HCT116 (cell line): ENCODE data around the gene C4orf54. TPM values are rescaled to one million over a fixed set of nuclear protein-coding genes. Genes with fewer than 3 reads are reported as not detected.

Source experiments
- ATAC-seq: fragments of 200-7000 bp; cut with Tn5 transposase; 2 replicates; pipeline ENCODE4 v1.9.1; 2020; ENCODE audit warnings: mild to moderate bottlenecking, moderate library complexity
- BruUV-seq: library from RNA; stranded (reverse); fragments of 400-500 nt; replicated peaks from 2 replicates; lab custom pipeline; 2021; lab: Mats Ljungman, UMichigan
- CTCF ChIA-PET: fragments of 300-600 bp; sonication (Branson Sonifier 250); formaldehyde crosslinking; loops from one replicate; lab custom pipeline; 2021; ENCODE audit warnings: antibody characterized with exemption; lab: Charles Lee
- POLR2A ChIA-PET: fragments of 300-600, 350-600 bp; sonication (Branson Sonifier 250); formaldehyde crosslinking; loops from one replicate; lab custom pipeline; 2021; ENCODE audit warnings: antibody characterized with exemption; lab: Charles Lee
- RAD21 ChIA-PET, 2 experiments: fragments of 300-600 bp; sonication (Branson Sonifier 250); formaldehyde crosslinking; loops; one replicate each; lab custom pipeline; 2023; ENCODE audit warnings: low total read pairs in 2 of 2; ENCODE audit not compliant: uncharacterized antibody in 2 of 2, unreplicated experiment in 2 of 2, low non-redundant PET in 1 of 2; lab: Charles Lee
- DNase-seq: peaks from one replicate; pipeline ENCODE4 v3.0.0-alpha.2; 2010; ENCODE audit warnings: low read depth, low spot score
- H2AFZ ChIP-seq: fragments of 200-600 bp; shearing (Covaris generic), sonication (generic); 2 replicates; pipeline ENCODE4 v1.6.1; 2017; ENCODE audit warnings: low read depth, mixed run types, mixed read lengths, antibody characterized with exemption, low read length; ENCODE audit not compliant: poor library complexity, severe bottlenecking
- H3K27ac ChIP-seq: 2 replicates; pipeline ENCODE4 v1.5.1; 2012; ENCODE audit warnings: low read depth, low read length
- H3K27me3 ChIP-seq: fragments of 200-600 bp; sonication (generic); 2 replicates; pipeline ENCODE4 v1.6.1; 2016; ENCODE audit warnings: mixed run types, low read length, mixed read lengths; ENCODE audit not compliant: insufficient read depth
- H3K36me3 ChIP-seq, 2 experiments: fragments of 200-500 bp in 1 of 2; fragments of 200-600 bp in 1 of 2; sonication (Bioruptor generic) in 1 of 2; sonication (generic) in 1 of 2; 2 replicates each; pipeline versions ENCODE4 v1.5.1 to v1.6.1; 2014 to 2016; ENCODE audit warnings: low read length in 2 of 2, inconsistent platforms in 1 of 2, mixed read lengths in 1 of 2, mixed run types in 1 of 2; ENCODE audit not compliant: insufficient read depth in 2 of 2, control insufficient read depth in 1 of 2
- H3K4me1 ChIP-seq, 2 experiments: fragments of 200-600 bp in 1 of 2; sonication (generic) in 1 of 2; 2 replicates each; pipeline versions ENCODE4 v1.5.1 to v1.6.1; 2012 to 2017; ENCODE audit warnings: low read length in 2 of 2, inconsistent platforms in 1 of 2, mild to moderate bottlenecking in 1 of 2, mixed read lengths in 1 of 2, mixed run types in 1 of 2, moderate library complexity in 1 of 2; ENCODE audit not compliant: insufficient read depth in 2 of 2, control insufficient read depth in 1 of 2
- H3K4me2 ChIP-seq: fragments of 200-600 bp; sonication (generic); 2 replicates; pipeline ENCODE4 v1.6.1; 2017; ENCODE audit warnings: mixed run types, low read length, mixed read lengths
- H3K4me3 ChIP-seq, 2 experiments: fragments of 200-600 bp in 1 of 2; sonication (generic) in 1 of 2; replicated peaks in 1 of 2; 2 replicates each; pipeline ENCODE4 v1.5.1; 2011 to 2016; ENCODE audit warnings: low read length in 2 of 2, control low read depth in 1 of 2, low read depth in 1 of 2, mild to moderate bottlenecking in 1 of 2, mixed read lengths in 1 of 2, mixed run types in 1 of 2
- H3K79me2 ChIP-seq: fragments of 200-600 bp; sonication (generic); 2 replicates; pipeline ENCODE4 v1.6.1; 2017; ENCODE audit warnings: mild to moderate bottlenecking, mixed run types, low read length, moderate library complexity, mixed read lengths; ENCODE audit not compliant: insufficient read depth
- H3K9ac ChIP-seq: fragments of 200-600 bp; sonication (generic); 2 replicates; pipeline ENCODE4 v1.6.1; 2016; ENCODE audit warnings: low read length, mixed read lengths
- H3K9me2 ChIP-seq: fragments of 200-600 bp; sonication (generic), shearing (Covaris generic); 2 replicates; pipeline ENCODE4 v1.6.1; 2017; ENCODE audit warnings: mixed run types, mild to moderate bottlenecking, moderate library complexity; ENCODE audit not compliant: insufficient read depth
- H3K9me3 ChIP-seq, 2 experiments: fragments of 200-500 bp in 1 of 2; fragments of 200-600 bp in 1 of 2; sonication (Bioruptor generic) in 1 of 2; sonication (generic) in 1 of 2; 2 replicates each; pipeline ENCODE4 v1.6.1; 2014 to 2017; ENCODE audit warnings: low read length in 2 of 2, mixed read lengths in 2 of 2, inconsistent platforms in 1 of 2, low read depth in 1 of 2, mild to moderate bottlenecking in 1 of 2, mixed run types in 1 of 2, moderate library complexity in 1 of 2; ENCODE audit not compliant: control insufficient read depth in 1 of 2, insufficient read depth in 1 of 2
- H4K20me1 ChIP-seq: fragments of 200-600 bp; sonication (generic), shearing (Covaris generic); 2 replicates; pipeline ENCODE4 v1.6.1; 2017; ENCODE audit warnings: mixed run types, mild to moderate bottlenecking, moderate library complexity; ENCODE audit not compliant: insufficient read depth
- EGR1 ChIP-seq: IDR thresholded peaks from 2 replicates; pipeline ENCODE4 v1.6.1; 2012; ENCODE audit warnings: low read depth
- ELF1 ChIP-seq: IDR thresholded peaks from 2 replicates; pipeline ENCODE4 v1.6.1; 2012; ENCODE audit warnings: low read depth, borderline replicate concordance
- EZH2 ChIP-seq: fragments of 200-600 bp; sonication (generic); IDR thresholded peaks from 2 replicates; pipeline ENCODE4 v1.6.1; 2017; ENCODE audit warnings: antibody characterized with exemption, mixed run types
- EZH2phosphoT487 ChIP-seq: fragments of 200-600 bp; IDR thresholded peaks from 2 replicates; pipeline ENCODE4 v1.6.1; 2018; ENCODE audit warnings: antibody characterized with exemption, borderline replicate concordance
- FOSL1 ChIP-seq: IDR thresholded peaks from 2 replicates; pipeline ENCODE4 v1.6.1; 2012; ENCODE audit warnings: low read depth
- JUND ChIP-seq: IDR thresholded peaks from 2 replicates; pipeline ENCODE4 v1.6.1; 2012
- POLR2A ChIP-seq: IDR thresholded peaks from 2 replicates; pipeline ENCODE4 v1.7.0; 2011; ENCODE audit warnings: borderline replicate concordance; ENCODE audit not compliant: insufficient read depth, insufficient read length; ENCODE audit errors: extremely low read depth
- POLR2AphosphoS5 ChIP-seq: IDR thresholded peaks from 2 replicates; pipeline ENCODE4 v1.6.1; 2011; ENCODE audit warnings: mild to moderate bottlenecking, low read depth, low read length, moderate library complexity
- RAD21 ChIP-seq: IDR thresholded peaks from 2 replicates; pipeline ENCODE4 v1.6.1; 2012; ENCODE audit warnings: low read depth, mild to moderate bottlenecking
- SIN3A ChIP-seq: IDR thresholded peaks from 2 replicates; pipeline ENCODE4 v1.6.1; 2012; ENCODE audit warnings: low read depth
- SP1 ChIP-seq: IDR thresholded peaks from 2 replicates; pipeline ENCODE4 v1.6.1; 2012; ENCODE audit warnings: low read depth
- SRF ChIP-seq: IDR thresholded peaks from 2 replicates; pipeline ENCODE4 v1.6.1; 2012; ENCODE audit warnings: low read depth
- TCF7L2 ChIP-seq: IDR thresholded peaks from 2 replicates; pipeline ENCODE4 v1.7.0; 2011; ENCODE audit warnings: borderline replicate concordance, inconsistent platforms; ENCODE audit not compliant: insufficient read depth, insufficient read length; ENCODE audit errors: extremely low read depth
- YY1 ChIP-seq: IDR thresholded peaks from 2 replicates; pipeline ENCODE4 v1.6.1; 2011; ENCODE audit warnings: low read length, low read depth, moderate library complexity, mild to moderate bottlenecking; ENCODE audit not compliant: insufficient replicate concordance; ENCODE audit errors: extremely low read depth
- ZFX ChIP-seq: fragments of 450-650 bp; IDR thresholded peaks from 2 replicates; pipeline ENCODE4 v1.6.1; 2017
- ZNF274 ChIP-seq: fragments of 200-500 bp; sonication (Bioruptor generic); IDR thresholded peaks from 2 replicates; pipeline ENCODE4 v1.6.1; 2014; ENCODE audit warnings: mild to moderate bottlenecking, low read depth, low read length, inconsistent platforms
- intact Hi-C: fragments of 100-400 bp; cut with micrococcal nuclease; formaldehyde crosslinking; loops from 2 replicates; pipeline ENCODE4 v1.10.0; 2022
- total RNA-seq: library from RNA; stranded (reverse); gene quantifications from one replicate; pipeline ENCODE4 v1.2.1, GENCODE V29; 2021; ENCODE audit not compliant: unreplicated experiment
- TF ChIP-seq, protein P1 (sequence below): IDR thresholded peaks from 2 replicates; pipeline ENCODE4 v1.6.1; 2012; ENCODE audit warnings: low read depth
- TF ChIP-seq, protein P2 (sequence below): IDR thresholded peaks from 2 replicates; pipeline ENCODE4 v1.6.1; 2012
- TF ChIP-seq, protein P3 (sequence below): IDR thresholded peaks from 2 replicates; pipeline ENCODE4 v1.6.1; 2012
- TF ChIP-seq, protein P4 (sequence below): IDR thresholded peaks from 2 replicates; pipeline ENCODE4 v1.6.1; 2011; ENCODE audit warnings: mild to moderate bottlenecking, low read length, moderate library complexity; ENCODE audit not compliant: insufficient replicate concordance; ENCODE audit errors: extremely low read depth

C4orf54 gene
- total RNA-seq, 1 experiment from 2014 or later: not detected

DNA sequence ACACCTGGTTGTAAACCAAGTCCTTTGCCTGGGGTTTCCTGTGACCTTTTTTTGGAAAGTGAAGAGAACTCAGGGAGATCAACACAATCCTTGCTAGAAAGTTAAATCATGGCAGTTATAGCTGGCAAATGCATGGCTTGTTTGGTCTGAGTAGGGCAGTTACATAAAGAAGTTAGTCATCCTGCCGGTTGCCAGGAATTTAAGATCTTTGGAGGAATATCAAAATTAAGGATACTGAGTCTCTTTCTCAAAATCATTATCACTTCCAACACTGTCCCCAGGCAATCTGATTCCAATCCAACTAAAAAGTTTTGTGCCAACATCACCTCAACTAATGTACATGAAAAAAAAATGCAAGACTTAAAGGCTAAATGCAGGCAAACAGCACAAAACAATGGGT is 40.3 kb downstream of the C4orf54 start:
- BruUV-seq: no TSS peak

More for the DNA sequence above, 40.3 kb downstream of the C4orf54 start:
- H3K9ac ChIP-seq: no peak overlapping the region
- POLR2A ChIA-PET: no interaction called here
- no peak overlapping the region for H2AFZ ChIP-seq
- ATAC-seq: no peak
- no peaks in the 10 kb centered on the region for H3K27me3 ChIP-seq
- H3K9me2 ChIP-seq: no peaks in the 10 kb centered on the region
- RAD21 ChIA-PET: no interaction called here
- H3K27ac ChIP-seq: no peak overlapping the region
- no peaks in the 10 kb centered on the region for H4K20me1 ChIP-seq
- H3K36me3 ChIP-seq: no peaks in the 10 kb centered on the region
- no peaks in the 10 kb centered on the region for H3K79me2 ChIP-seq
- intact Hi-C loops: no loop called here
- H3K4me1 ChIP-seq: no peaks in the 10 kb centered on the region
- TF ChIP-seq SIN3A (no peak), SP1 (no peak), YY1 (no peak), ELF1 (no peak), RAD21 (no peak), FOSL1 (no peak), EZH2phosphoT487 (no peak), ZNF274 (no peak), EZH2 (no peak), SRF (no peak), POLR2AphosphoS5 (no peak), JUND (no peak), TCF7L2 (no peak), POLR2A (no peak), ZFX (no peak), EGR1 (no peak)
- TF ChIP-seq, protein P1, sequence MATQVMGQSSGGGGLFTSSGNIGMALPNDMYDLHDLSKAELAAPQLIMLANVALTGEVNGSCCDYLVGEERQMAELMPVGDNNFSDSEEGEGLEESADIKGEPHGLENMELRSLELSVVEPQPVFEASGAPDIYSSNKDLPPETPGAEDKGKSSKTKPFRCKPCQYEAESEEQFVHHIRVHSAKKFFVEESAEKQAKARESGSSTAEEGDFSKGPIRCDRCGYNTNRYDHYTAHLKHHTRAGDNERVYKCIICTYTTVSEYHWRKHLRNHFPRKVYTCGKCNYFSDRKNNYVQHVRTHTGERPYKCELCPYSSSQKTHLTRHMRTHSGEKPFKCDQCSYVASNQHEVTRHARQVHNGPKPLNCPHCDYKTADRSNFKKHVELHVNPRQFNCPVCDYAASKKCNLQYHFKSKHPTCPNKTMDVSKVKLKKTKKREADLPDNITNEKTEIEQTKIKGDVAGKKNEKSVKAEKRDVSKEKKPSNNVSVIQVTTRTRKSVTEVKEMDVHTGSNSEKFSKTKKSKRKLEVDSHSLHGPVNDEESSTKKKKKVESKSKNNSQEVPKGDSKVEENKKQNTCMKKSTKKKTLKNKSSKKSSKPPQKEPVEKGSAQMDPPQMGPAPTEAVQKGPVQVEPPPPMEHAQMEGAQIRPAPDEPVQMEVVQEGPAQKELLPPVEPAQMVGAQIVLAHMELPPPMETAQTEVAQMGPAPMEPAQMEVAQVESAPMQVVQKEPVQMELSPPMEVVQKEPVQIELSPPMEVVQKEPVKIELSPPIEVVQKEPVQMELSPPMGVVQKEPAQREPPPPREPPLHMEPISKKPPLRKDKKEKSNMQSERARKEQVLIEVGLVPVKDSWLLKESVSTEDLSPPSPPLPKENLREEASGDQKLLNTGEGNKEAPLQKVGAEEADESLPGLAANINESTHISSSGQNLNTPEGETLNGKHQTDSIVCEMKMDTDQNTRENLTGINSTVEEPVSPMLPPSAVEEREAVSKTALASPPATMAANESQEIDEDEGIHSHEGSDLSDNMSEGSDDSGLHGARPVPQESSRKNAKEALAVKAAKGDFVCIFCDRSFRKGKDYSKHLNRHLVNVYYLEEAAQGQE: no peak
- TF ChIP-seq, protein P2, sequence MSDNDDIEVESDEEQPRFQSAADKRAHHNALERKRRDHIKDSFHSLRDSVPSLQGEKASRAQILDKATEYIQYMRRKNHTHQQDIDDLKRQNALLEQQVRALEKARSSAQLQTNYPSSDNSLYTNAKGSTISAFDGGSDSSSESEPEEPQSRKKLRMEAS: no peak
- TF ChIP-seq, protein P3, sequence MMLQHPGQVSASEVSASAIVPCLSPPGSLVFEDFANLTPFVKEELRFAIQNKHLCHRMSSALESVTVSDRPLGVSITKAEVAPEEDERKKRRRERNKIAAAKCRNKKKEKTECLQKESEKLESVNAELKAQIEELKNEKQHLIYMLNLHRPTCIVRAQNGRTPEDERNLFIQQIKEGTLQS: no peak
- TF ChIP-seq, protein P4, sequence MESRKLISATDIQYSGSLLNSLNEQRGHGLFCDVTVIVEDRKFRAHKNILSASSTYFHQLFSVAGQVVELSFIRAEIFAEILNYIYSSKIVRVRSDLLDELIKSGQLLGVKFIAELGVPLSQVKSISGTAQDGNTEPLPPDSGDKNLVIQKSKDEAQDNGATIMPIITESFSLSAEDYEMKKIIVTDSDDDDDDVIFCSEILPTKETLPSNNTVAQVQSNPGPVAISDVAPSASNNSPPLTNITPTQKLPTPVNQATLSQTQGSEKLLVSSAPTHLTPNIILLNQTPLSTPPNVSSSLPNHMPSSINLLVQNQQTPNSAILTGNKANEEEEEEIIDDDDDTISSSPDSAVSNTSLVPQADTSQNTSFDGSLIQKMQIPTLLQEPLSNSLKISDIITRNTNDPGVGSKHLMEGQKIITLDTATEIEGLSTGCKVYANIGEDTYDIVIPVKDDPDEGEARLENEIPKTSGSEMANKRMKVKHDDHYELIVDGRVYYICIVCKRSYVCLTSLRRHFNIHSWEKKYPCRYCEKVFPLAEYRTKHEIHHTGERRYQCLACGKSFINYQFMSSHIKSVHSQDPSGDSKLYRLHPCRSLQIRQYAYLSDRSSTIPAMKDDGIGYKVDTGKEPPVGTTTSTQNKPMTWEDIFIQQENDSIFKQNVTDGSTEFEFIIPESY: no peak
- CTCF ChIA-PET: no interaction called here
- DNase-seq: no peak
- no peak overlapping the region for H3K4me2 ChIP-seq
- H3K4me3 ChIP-seq: no peak overlapping the region
- H3K9me3 ChIP-seq: no peaks in the 10 kb centered on the region
